ENCODE data around the gene WDR64. TPM values are rescaled to one million over a fixed set of nuclear protein-coding genes. Genes with fewer than 3 reads are reported as not detected.

Gene WDR64
- total and polyA plus RNA-seq, 2 of the 13 experiments (the other 11 are each of a cell fraction or from before 2014, with no cell fraction given): not detected

DNA sequence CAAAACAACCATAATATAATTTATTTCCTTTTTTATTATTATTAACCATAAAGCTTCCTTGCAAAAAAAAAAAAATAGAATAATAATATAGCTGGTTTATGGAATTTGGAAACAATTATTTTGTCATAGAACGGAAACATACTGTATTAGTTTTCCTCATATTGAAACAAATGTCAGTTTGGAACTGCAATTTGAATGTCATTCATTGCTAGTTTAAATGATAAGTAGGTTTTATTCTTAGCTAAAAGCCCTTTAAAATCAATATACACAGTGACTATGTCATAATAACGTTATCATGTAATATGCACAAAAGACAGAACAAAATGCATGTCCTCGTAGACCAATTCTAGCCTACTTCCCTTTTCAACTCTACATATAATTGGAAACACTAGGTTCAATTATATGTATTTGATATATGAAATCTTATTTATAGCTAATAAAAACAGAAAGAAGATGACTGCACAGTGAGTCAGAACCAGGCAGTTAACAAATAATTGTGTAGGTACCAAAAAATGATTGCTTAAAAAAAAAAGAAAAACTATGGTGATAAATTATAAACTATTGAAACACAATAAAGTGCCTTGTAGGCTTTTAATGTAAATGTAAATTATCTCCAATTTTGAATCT, 110.7 kb downstream of the WDR64 start:
- H4K20me1 ChIP-seq (ENCODE audit: insufficient read depth, low read length): no peaks in the 10 kb centered on the region
- intact Hi-C loops (cut with micrococcal nuclease; ENCODE audit: unreplicated experiment) (no loop called here), in situ Hi-C loops (cut with HindIII; ENCODE audit: extremely low pct_ligation_motif_present, low pct_unique_long_range_greater_than_20kb) (no loop called here)
- no peak overlapping the region for H3K4me2 ChIP-seq (ENCODE audit: low read depth, low read length)
- WGBS (ENCODE audit: low lambda C conversion rate): 1% methylated on average over 3 of the region's 3 CpGs
- H3K4me3 ChIP-seq (replicated peaks in 1 of 3; ENCODE audit: insufficient read depth in 1 of 3, low read depth in 2 of 3, low read length in 3 of 3): no peak overlapping the region
- H3K27me3 ChIP-seq (ENCODE audit: control insufficient read depth in 1 of 2, insufficient read depth in 2 of 2, low read length in 2 of 2): no peaks in the 10 kb centered on the region; a peak in 1 of 5 replicates
- POLR2A ChIA-PET: no interaction called here
- no peak overlapping the region for H3K27ac ChIP-seq (ENCODE audit: extremely low read length, insufficient read depth, low read length)
- BruUV-seq (replicated peaks): no TSS peak
- H3K36me3 ChIP-seq (replicated peaks in 1 of 2; ENCODE audit: control insufficient read depth in 1 of 2, insufficient read depth in 2 of 2, low read length in 2 of 2): no peaks in the 10 kb centered on the region
- H3K9ac ChIP-seq (ENCODE audit: insufficient read depth, low read depth, low read length): no peak overlapping the region
- H3K4me1 ChIP-seq (ENCODE audit: insufficient read depth, low read length): no peaks in the 10 kb centered on the region
- no peak overlapping the region for H2AFZ ChIP-seq (ENCODE audit: low read length)
- ATAC-seq (no peak), FAIRE-seq (no peak), DNase-seq (ENCODE audit: low spot score) (no peak)
- no peak for TF ChIP-seq EED (CRISPR knock-in tag; IDR thresholded peaks at IDR 0.05)
- TF ChIP-seq, protein P1, sequence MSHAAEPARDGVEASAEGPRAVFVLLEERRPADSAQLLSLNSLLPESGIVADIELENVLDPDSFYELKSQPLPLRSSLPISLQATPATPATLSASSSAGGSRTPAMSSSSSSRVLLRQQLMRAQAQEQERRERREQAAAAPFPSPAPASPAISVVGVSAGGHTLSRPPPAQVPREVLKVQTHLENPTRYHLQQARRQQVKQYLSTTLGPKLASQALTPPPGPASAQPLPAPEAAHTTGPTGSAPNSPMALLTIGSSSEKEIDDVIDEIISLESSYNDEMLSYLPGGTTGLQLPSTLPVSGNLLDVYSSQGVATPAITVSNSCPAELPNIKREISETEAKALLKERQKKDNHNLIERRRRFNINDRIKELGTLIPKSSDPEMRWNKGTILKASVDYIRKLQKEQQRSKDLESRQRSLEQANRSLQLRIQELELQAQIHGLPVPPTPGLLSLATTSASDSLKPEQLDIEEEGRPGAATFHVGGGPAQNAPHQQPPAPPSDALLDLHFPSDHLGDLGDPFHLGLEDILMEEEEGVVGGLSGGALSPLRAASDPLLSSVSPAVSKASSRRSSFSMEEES (CRISPR knock-in tag; IDR thresholded peaks at IDR 0.05): no peak
- TF ChIP-seq, protein P2, sequence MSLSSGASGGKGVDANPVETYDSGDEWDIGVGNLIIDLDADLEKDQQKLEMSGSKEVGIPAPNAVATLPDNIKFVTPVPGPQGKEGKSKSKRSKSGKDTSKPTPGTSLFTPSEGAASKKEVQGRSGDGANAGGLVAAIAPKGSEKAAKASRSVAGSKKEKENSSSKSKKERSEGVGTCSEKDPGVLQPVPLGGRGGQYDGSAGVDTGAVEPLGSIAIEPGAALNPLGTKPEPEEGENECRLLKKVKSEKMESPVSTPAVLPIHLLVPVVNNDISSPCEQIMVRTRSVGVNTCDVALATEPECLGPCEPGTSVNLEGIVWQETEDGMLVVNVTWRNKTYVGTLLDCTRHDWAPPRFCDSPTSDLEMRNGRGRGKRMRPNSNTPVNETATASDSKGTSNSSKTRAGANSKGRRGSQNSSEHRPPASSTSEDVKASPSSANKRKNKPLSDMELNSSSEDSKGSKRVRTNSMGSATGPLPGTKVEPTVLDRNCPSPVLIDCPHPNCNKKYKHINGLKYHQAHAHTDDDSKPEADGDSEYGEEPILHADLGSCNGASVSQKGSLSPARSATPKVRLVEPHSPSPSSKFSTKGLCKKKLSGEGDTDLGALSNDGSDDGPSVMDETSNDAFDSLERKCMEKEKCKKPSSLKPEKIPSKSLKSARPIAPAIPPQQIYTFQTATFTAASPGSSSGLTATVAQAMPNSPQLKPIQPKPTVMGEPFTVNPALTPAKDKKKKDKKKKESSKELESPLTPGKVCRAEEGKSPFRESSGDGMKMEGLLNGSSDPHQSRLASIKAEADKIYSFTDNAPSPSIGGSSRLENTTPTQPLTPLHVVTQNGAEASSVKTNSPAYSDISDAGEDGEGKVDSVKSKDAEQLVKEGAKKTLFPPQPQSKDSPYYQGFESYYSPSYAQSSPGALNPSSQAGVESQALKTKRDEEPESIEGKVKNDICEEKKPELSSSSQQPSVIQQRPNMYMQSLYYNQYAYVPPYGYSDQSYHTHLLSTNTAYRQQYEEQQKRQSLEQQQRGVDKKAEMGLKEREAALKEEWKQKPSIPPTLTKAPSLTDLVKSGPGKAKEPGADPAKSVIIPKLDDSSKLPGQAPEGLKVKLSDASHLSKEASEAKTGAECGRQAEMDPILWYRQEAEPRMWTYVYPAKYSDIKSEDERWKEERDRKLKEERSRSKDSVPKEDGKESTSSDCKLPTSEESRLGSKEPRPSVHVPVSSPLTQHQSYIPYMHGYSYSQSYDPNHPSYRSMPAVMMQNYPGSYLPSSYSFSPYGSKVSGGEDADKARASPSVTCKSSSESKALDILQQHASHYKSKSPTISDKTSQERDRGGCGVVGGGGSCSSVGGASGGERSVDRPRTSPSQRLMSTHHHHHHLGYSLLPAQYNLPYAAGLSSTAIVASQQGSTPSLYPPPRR (CRISPR knock-in tag; IDR thresholded peaks at IDR 0.05; ENCODE audit: borderline replicate concordance): no peak
- no peak for TF ChIP-seq NR2F2 (IDR thresholded peaks at IDR 0.05; ENCODE audit: borderline replicate concordance, low read depth)
- no peak for TF ChIP-seq TARDBP (CRISPR knock-in tag; IDR thresholded peaks at IDR 0.05)
- no peak for TF ChIP-seq ZNF33A (CRISPR knock-in tag; IDR thresholded peaks at IDR 0.05; ENCODE audit: borderline replicate concordance)
- no peak for TF ChIP-seq IKZF1 (IDR thresholded peaks at IDR 0.05)
- TF ChIP-seq MBD4 (IDR thresholded peaks at IDR 0.05; ENCODE audit: borderline replicate concordance, low read length): no peak
- TF ChIP-seq YY1 (IDR thresholded peaks at IDR 0.05; ENCODE audit: insufficient read depth, insufficient replicate concordance, low read depth, low read length): no peak
- TF ChIP-seq EEA1 (CRISPR knock-in tag; IDR thresholded peaks at IDR 0.05; ENCODE audit: borderline replicate concordance): no peak
- CTCF ChIA-PET (ENCODE audit: low intra/inter-chr PET ratio, low total read pairs): no interaction called here
- H3K79me2 ChIP-seq (ENCODE audit: insufficient read depth, low read length): no peaks in the 10 kb centered on the region
- no peaks in the 10 kb centered on the region for H3K9me3 ChIP-seq (ENCODE audit: low read length)
